H7 (cell line): Measurements from ENCODE around the gene IRF5. TPM values are rescaled to one million over a fixed set of nuclear protein-coding genes. Genes with fewer than 3 reads are reported as not detected.

Experiments
- DNase-seq: peaks from one replicate; pipeline ENCODE4 v3.0.0; 2012
- H3K27me3 ChIP-seq: 2 replicates; pipeline ENCODE4 v1.6.0; 2011; ENCODE audit warnings: mild to moderate bottlenecking, low read length; ENCODE audit not compliant: control insufficient read depth, insufficient read depth
- H3K36me3 ChIP-seq: replicated peaks from 2 replicates; pipeline ENCODE4 v1.5.1; 2011; ENCODE audit warnings: low read length; ENCODE audit not compliant: control insufficient read depth, insufficient read depth
- H3K4me3 ChIP-seq: 2 replicates; pipeline ENCODE4 v1.5.1; 2011; ENCODE audit warnings: low read depth, mild to moderate bottlenecking, control low read depth, low read length, moderate library complexity; ENCODE audit not compliant: insufficient read depth
- total RNA-seq: library from RNA; depleted of rRNA; stranded (reverse); fragments of >200 nt; shearing (Covaris generic); gene quantifications from 2 replicates; pipeline ENCODE4 v1.2.3, GENCODE V29; 2014

The IRF5 gene
- total RNA-seq, 1 experiment from 2014 or later, result 0.62 TPM

DNA sequence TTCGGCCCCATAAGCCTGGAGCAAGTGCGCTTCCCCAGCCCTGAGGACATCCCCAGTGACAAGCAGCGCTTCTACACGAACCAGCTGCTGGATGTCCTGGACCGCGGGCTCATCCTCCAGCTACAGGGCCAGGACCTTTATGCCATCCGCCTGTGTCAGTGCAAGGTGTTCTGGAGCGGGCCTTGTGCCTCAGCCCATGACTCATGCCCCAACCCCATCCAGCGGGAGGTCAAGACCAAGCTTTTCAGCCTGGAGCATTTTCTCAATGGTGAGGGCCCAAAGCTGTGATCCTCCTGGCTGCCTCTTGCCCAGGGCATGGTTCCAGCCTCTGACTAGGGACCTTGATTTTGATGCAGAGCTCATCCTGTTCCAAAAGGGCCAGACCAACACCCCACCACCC is 10.1 kb downstream of the IRF5 start:
- H3K36me3 ChIP-seq, result no peaks in the 10 kb centered on the region
- no peaks in the 10 kb centered on the region for H3K27me3 ChIP-seq
- no peak overlapping the region for H3K4me3 ChIP-seq
- no peak for DNase-seq

DNA sequence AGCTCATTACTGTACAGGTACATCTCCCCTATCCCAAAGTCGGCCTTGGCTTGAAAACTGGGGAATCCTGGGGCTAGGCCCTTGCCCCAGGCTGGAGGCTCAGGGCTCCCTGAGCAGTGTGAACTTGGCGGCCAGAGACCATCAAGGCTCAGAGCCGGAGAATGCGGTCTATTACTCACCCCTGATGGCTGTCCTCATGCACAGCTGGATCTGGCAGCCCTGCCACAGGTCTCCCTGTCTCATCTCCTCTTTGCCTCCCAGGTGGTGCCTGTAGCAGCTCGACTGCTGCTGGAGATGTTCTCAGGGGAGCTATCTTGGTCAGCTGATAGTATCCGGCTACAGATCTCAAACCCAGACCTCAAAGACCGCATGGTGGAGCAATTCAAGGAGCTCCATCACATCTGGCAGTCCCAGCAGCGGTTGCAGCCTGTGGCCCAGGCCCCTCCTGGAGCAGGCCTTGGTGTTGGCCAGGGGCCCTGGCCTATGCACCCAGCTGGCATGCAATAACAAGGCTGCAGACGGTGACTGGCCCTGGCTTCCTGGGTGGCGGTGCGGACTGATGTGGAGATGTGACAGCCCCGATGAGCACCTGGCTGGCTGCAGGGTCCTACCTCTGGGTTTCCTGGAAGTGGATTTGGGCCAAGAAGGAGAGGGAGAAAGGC is 10.7 kb downstream of the IRF5 start:
- H3K4me3 ChIP-seq, result no peak overlapping the region
- H3K36me3 ChIP-seq, result no peaks in the 10 kb centered on the region
- peak; percentile 30 for DNase-seq
- no peaks in the 10 kb centered on the region for H3K27me3 ChIP-seq

- DNase-seq, result no peak
- H3K36me3 ChIP-seq, result peaks cover 3% of the 10 kb centered on the region
- no peaks in the 10 kb centered on the region for H3K27me3 ChIP-seq
- no peak overlapping the region for H3K4me3 ChIP-seq
Measured at GRCh38 chr7:128948976-128949760, 11.4 kb downstream of the IRF5 start.

DNA sequence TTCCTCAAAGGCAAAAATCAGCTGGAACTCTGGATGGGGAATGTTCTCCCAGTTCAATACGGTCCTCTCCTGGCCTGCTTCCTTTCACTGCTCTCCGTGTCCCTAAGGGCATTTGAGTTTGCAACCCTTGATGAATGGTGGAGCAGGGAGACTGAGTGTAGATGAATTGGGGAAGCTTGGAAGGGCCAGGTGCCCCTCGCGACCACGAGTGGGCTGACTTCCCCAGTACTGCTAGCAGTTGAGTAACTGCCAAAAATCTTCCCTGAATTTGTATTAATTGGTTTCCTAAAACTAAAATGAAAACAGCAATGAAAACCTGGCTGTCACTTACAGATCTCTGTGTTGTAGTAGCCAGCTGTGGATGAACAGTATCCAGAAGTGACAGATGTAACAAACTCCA is 13.6 kb downstream of the IRF5 start:
- no peak for DNase-seq
- peaks cover 8% of the 10 kb centered on the region for H3K36me3 ChIP-seq

DNA sequence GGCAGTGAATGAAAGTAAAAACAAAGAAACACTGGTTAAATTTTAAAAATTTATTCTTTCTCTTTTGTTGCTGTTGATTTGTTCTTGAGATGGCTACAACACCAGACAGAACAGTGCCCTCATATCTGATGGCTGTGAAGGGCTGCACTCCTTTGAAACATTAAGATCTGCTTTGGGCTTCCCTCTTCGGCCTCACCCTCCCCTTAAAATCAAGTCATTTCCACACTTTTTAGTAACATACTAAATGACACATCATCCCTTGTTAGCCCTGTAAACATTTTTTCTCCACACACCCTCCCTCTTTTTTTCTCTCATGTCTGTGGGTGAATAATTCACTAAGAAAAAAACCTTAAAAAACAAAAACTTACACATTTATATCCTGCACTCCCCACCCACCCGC is 16.4 kb downstream of the IRF5 start:
- peaks cover 12% of the 10 kb centered on the region for H3K36me3 ChIP-seq
- DNase-seq, result no peak
- H3K27me3 ChIP-seq, result no peaks in the 10 kb centered on the region
- H3K4me3 ChIP-seq, result no peak overlapping the region

More for the DNA sequence above, 13.6 kb downstream of the IRF5 start:
- Histone ChIP-seq H3K27me3 (no peaks in the 10 kb centered on the region), H3K4me3 (no peak overlapping the region)

DNA sequence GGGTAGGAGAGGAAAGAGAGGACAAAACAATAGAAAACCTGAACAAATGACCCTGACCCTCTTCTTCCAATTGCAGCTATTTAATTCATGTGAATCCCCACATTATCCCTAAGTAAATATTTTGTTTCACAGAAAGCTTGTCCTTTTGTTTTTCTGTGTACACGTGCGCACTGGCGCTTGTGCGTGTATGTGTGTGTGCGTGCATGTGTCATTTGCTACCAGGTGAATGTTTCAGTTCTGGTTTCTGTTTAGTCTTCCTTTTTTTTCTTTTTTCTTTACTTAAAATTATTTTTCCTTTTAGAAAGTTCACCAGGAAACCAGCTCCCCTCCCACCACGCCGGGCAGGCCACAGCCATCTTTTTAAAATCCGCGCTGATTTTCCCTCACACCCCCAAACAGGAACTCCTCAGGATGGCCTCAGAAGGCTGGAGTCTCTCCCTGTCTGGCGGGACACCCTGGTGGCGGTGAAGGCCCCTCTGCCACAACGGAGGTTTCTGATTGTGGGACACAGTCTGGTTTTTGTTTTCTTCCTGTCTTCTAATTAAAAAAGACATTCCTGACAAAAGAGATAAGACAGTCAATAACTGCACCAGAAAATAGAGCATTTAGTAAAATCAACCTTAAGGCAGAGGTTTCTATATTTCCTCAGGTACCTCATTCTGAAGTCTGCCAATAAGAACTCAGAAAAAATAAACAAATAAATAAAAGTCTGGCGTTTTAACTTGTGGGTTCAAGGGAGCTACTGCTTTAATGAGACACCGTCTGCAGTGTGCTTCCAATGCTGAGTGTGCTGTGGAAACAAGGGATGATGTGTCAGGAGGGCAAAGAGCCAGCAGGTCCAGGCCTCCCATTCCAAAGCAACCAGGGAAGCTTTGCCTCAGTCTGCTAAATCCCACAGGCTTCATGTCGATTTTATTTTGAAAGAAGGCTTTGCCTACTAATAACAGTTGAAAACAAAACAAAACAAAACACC is 17.4 kb downstream of the IRF5 start:
- DNase-seq, result peak; percentile 47
- no peak overlapping the region for H3K4me3 ChIP-seq
- H3K36me3 ChIP-seq, result peaks cover 14% of the 10 kb centered on the region
- H3K27me3 ChIP-seq, result no peaks in the 10 kb centered on the region

GRCh38 chr7:128955981-128956380 is 18.3 kb downstream of the IRF5 start:
- no peaks in the 10 kb centered on the region for H3K27me3 ChIP-seq
- H3K36me3 ChIP-seq, result peaks cover 15% of the 10 kb centered on the region
- no peak for DNase-seq
- no peak overlapping the region for H3K4me3 ChIP-seq

DNA sequence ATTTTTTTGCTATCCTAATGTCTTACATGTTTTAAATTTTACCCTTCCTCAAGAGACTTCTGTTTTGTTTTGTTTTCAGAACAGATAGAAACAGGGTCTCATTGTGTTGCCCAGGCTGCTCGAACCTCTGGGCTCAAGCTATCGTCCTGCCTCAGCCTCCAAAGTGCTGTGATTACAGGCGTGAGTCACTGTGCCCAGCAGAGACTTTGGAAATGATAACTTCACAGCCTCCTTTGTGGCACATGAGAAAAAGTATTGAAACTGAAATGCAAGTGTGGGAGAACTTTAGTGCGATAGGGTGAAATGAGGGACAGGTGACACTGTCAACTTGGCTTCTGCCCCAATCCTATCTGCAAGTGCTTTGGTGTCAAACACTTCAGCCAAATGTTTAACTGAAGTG is 21.6 kb downstream of the IRF5 start:
- H3K4me3 ChIP-seq, result no peak overlapping the region
- no peak for DNase-seq
- H3K27me3 ChIP-seq, result no peaks in the 10 kb centered on the region
- H3K36me3 ChIP-seq, result peaks cover 13% of the 10 kb centered on the region

DNA sequence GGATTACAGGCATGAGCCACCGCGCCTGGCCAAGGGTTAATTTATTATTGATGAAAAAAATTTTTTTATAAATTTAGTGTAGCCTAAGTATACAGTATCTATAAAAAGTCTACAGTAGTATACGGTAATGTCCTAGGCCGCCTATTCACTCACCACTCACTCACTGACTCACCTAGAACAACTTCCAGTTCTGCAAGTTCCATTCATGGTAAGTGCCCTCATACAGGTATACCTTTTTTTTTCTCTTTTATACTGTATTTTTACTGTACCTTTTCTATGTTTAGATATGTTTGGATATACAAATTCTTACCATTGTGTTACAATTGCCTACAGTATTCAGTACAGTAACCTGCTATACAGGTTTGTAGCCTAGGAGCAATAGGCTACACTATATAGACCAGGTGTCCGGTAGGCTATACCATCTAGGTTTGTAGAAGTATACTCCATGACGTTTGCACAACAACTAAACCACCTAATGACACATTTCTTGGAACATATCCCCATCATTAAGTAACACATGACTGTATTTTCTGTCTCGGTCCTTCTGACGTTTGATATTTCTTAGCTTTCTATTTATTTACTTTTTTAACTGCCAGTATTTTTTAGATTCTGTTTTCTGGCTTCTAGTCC is 23.4 kb downstream of the IRF5 start:
- no peaks in the 10 kb centered on the region for H3K27me3 ChIP-seq
- DNase-seq, result no peak
- peaks cover 10% of the 10 kb centered on the region for H3K36me3 ChIP-seq
- H3K4me3 ChIP-seq, result no peak overlapping the region

GRCh38 chr7:128962899-128963298 is 25.2 kb downstream of the IRF5 start:
- Histone ChIP-seq H3K4me3 (no peak overlapping the region), H3K36me3 (peaks cover 7% of the 10 kb centered on the region), H3K27me3 (no peaks in the 10 kb centered on the region)
- DNase-seq, result no peak

GRCh38 chr7:128963327-128963757 is 25.6 kb downstream of the IRF5 start:
- no peak for DNase-seq
- no peak overlapping the region for H3K4me3 ChIP-seq
- no peaks in the 10 kb centered on the region for H3K27me3 ChIP-seq
- H3K36me3 ChIP-seq, result peaks cover 7% of the 10 kb centered on the region

GRCh38 chr7:128968624-128969023 is 30.9 kb downstream of the IRF5 start:
- Histone ChIP-seq H3K36me3 (peaks cover 19% of the 10 kb centered on the region), H3K27me3 (no peaks in the 10 kb centered on the region), H3K4me3 (no peak overlapping the region)
- DNase-seq, result no peak

DNA sequence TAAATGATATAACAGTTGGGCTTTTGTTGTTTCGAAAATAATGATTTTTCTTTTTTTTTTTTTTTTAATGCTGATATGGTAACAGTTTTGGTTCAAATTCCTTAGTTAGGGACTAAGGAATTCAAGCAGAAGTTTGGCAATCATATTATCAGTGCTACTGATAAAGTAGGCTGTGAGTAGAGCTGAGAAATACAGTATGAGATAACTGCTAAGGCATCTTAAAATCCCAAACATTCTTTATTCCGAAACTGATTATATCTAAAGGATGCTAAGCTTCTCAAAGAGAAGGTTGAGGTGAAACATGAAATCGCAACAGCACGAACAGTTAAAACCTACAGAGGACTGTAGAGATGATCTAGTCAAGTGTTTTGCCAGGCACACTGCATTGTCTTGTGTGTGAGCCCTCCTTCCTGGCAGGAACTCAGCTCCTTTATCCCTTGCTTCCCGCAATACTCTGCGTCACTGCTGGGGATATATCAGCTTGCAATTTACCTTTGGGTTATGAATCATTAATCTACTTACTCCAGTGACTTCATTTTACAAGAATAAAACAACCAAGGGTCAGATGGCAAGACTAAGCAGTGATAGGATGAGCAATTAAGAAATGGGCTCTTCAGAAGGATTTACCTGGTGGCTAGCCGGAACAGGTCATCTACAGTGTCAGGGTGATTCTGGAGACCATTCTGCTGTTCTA is 36.7 kb downstream of the IRF5 start:
- no peak overlapping the region for H3K4me3 ChIP-seq
- no peaks in the 10 kb centered on the region for H3K27me3 ChIP-seq
- no peak for DNase-seq
- peaks cover 34% of the 10 kb centered on the region for H3K36me3 ChIP-seq

- DNase-seq, result no peak
Measured at GRCh38 chr7:128982105-128982504, 44.4 kb downstream of the IRF5 start.

More at GRCh38 chr7:128982105-128982504, 44.4 kb downstream of the IRF5 start:
- Histone ChIP-seq H3K4me3 (no peak overlapping the region), H3K36me3 (peaks cover 17% of the 10 kb centered on the region), H3K27me3 (no peaks in the 10 kb centered on the region)
